Kidney epithelial cell (primary cell): ENCODE measurements around the gene SGIP1. TPM values are rescaled to one million over a fixed set of nuclear protein-coding genes. Genes with fewer than 3 reads are reported as not detected.
"Not testable (repeated sequence)": the region's sequence is repeated elsewhere in the genome, so short reads cannot be mapped to it uniquely, and the experiment has no call there.

ENCODE experiments used
- DNase-seq: peaks from one replicate; pipeline ENCODE4 v3.0.0-alpha.2; 2010; ENCODE audit warnings: low read depth
- H3K27me3 ChIP-seq: 2 replicates; pipeline ENCODE4 v1.6.0; 2011; ENCODE audit warnings: low read length; ENCODE audit not compliant: control insufficient read depth, insufficient read depth
- H3K36me3 ChIP-seq: 2 replicates; pipeline ENCODE4 v1.5.1; 2011; ENCODE audit warnings: low read length; ENCODE audit not compliant: control insufficient read depth, insufficient read depth
- H3K4me3 ChIP-seq: 2 replicates; pipeline ENCODE4 v1.5.1; 2011; ENCODE audit warnings: low read depth, mild to moderate bottlenecking, control low read depth, low read length
- CTCF ChIP-seq: IDR thresholded peaks from 2 replicates; pipeline ENCODE4 v1.5.1; 2011; ENCODE audit warnings: mild to moderate bottlenecking, moderate library complexity, low read length, control low read depth, inconsistent platforms; ENCODE audit not compliant: insufficient read depth, poor library complexity, severe bottlenecking
- total RNA-seq: library from RNA; depleted of rRNA; stranded (reverse); fragments of >200 nt; gene quantifications from 2 replicates; pipeline ENCODE4 v1.2.3, GENCODE V29; 2015

Gene SGIP1
- total RNA-seq, 1 donor from 2014 or later, result 6.9 TPM

- Histone ChIP-seq H3K4me3 (no peak overlapping the region), H3K27me3 (no peaks in the 10 kb centered on the region), H3K36me3 (no peaks in the 10 kb centered on the region)
- no peak for TF ChIP-seq CTCF
- no peak for DNase-seq
These were observed 253.7 kb downstream of the SGIP1 start for GRCh38 chr1:66787641-66788040.

DNA sequence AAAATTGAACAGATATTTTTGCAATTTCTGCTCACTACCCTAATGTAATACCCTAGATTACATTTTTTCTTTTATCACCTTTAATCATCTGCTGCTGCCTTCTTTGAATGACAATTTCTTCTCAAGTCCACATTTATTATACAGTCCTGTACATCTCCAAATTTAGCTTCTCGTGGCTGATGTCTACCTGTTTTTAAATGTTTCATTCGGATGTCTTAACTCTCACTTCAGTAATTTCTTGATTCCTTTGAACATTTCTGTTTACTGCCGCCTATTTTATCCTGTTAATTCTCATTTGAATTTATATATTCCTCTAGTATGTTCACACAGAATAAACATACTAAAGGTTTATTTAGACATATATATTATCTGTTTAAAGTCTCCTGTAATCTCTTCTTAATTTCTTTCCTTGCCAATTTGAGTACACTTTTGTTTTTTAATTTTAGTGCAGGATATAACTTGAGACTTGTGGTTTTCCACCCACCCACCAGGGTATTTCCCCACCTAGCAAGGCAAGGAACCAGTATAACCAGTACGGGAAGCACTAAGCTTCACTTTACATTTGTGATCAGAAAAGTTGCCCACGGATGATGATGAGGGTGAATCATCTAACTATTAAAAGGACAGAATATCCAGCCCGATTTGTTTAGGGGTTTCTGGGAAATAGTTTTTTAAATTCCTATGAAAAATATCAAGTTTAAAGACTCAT, 254.4 kb downstream of the SGIP1 start:
- TF ChIP-seq CTCF, result no peak
- Histone ChIP-seq H3K36me3 (no peaks in the 10 kb centered on the region), H3K27me3 (no peaks in the 10 kb centered on the region), H3K4me3 (no peak overlapping the region)
- no peak for DNase-seq

DNA sequence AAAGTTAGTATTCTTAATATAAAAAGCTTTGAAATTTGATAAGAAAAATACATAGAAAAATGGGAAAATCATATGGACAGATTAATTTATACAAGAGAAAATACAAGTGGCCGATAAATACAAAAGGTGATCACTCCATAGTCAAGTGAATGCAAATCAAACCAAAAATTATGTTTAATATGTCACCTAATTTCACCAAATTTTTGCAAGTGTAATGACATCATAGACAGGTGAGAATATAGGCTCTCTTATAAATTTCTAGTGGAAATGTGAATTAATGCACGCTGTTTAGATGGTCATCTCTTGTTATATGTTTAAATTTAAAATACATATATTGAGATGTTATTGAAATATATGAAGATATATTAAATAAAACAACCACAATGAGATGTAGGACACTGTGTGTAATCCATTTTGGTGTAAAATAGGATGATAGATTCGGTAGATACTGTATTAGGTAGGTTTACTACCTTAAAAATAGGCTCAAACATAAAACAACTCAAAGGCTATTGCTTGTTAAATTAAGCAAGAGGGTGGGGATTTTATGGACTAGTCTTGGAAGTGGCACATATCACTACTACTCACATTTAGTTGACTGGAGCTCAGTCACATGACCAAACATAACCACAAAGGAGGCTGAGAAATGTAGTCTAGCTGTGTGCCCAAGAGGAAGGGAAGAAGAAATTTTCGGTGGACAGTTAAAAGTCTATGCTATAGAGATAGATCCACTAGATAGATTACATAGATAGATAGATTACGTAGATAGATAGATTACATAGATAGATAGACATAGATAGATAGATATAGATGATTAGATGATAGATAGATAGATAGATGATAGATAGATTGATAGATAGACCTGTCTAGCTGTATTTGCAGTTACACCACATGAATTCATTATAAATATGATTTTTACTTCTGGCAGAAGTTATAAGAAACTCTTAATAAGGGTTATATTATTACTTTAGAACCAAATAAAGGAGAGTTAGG, 258.0 kb downstream of the SGIP1 start:
- Histone ChIP-seq H3K27me3 (no peaks in the 10 kb centered on the region), H3K4me3 (no peak overlapping the region), H3K36me3 (no peaks in the 10 kb centered on the region)
- DNase-seq, result no peak
- no peak for TF ChIP-seq CTCF

DNA sequence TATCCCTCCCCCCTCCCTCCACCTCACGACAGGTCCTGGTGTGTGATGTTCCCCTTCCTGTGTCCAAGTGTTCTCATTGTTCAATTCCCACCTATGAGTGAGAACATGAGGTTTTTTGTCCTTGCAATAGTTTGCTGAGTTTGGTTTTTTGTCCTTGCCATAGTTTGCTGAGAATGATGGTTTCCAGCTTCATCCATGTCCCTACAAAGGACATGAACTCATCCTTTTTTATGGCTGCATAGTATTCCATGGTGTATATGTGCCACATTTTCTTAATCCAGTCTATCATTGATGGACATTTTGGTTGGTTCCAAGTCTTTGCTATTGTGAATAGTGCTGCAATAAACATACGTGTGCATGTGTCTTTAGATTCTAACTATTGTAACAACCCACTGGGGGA, 261.9 kb downstream of the SGIP1 start:
- H3K36me3 ChIP-seq, DNase-seq, H3K27me3 ChIP-seq, H3K4me3 ChIP-seq: not testable (repeated sequence)

Other genes starting within 250 kb of the SGIP1 start
- not detected in 2 replicates for gene DYNLT5, start 218.3 kb downstream of the SGIP1 start, total RNA-seq